Mesendoderm (in vitro differentiated cells): ENCODE measurements around the gene NETO2.
"Not testable (repeated sequence)": the region's sequence is repeated elsewhere in the genome, so short reads cannot be mapped to it uniquely, and the experiment has no call there.

Source experiments
- DNase-seq: peaks from one replicate; pipeline ENCODE4 v3.0.0; 2013
- H2AK5ac ChIP-seq: 2 replicates; pipeline ENCODE4 v1.6.1; 2013; ENCODE audit warnings: low read length, inconsistent platforms
- H2BK120ac ChIP-seq: 2 replicates; pipeline ENCODE4 v1.6.1; 2013; ENCODE audit warnings: low read depth, mild to moderate bottlenecking, low read length, moderate library complexity, mixed read lengths
- H2BK15ac ChIP-seq: replicated peaks from 2 replicates; pipeline ENCODE4 v1.6.1; 2013; ENCODE audit warnings: low read depth, mild to moderate bottlenecking, moderate library complexity
- H2BK5ac ChIP-seq: 2 replicates; pipeline ENCODE4 v1.6.1; 2013; ENCODE audit warnings: low read length, inconsistent platforms
- H3K18ac ChIP-seq: 2 replicates; pipeline ENCODE4 v1.6.1; 2013; ENCODE audit warnings: mild to moderate bottlenecking, low read length, mixed read lengths
- H3K23ac ChIP-seq: one replicate; pipeline ENCODE4 v1.6.1; 2013; ENCODE audit warnings: low read length
- H3K27ac ChIP-seq: 2 replicates; pipeline ENCODE4 v1.5.1; 2013; ENCODE audit warnings: low read depth, mild to moderate bottlenecking, inconsistent platforms, low read length, moderate library complexity
- H3K27me3 ChIP-seq: 2 replicates; pipeline ENCODE4 v1.6.1; 2013; ENCODE audit warnings: low read length, control low read depth, mild to moderate bottlenecking, inconsistent platforms; ENCODE audit not compliant: insufficient read depth, poor library complexity
- H3K36me3 ChIP-seq: 2 replicates; pipeline ENCODE4 v1.6.1; 2013; ENCODE audit warnings: low read length, inconsistent platforms; ENCODE audit not compliant: control insufficient read depth, insufficient read depth
- H3K4ac ChIP-seq: one replicate; pipeline ENCODE4 v1.6.1; 2013; ENCODE audit warnings: low read depth, mild to moderate bottlenecking, low read length, moderate library complexity
- H3K4me1 ChIP-seq: 2 replicates; pipeline ENCODE4 v1.6.1; 2013; ENCODE audit warnings: low read depth, low read length, inconsistent platforms; ENCODE audit not compliant: control insufficient read depth
- H3K4me2 ChIP-seq: 2 replicates; pipeline ENCODE4 v1.6.1; 2013; ENCODE audit warnings: low read length
- H3K4me3 ChIP-seq: 2 replicates; pipeline ENCODE4 v1.5.1; 2013; ENCODE audit warnings: mild to moderate bottlenecking, low read length
- H3K56ac ChIP-seq: one replicate; pipeline ENCODE4 v1.6.1; 2013; ENCODE audit warnings: low read length
- H3K79me1 ChIP-seq: 2 replicates; pipeline ENCODE4 v1.6.1; 2013; ENCODE audit warnings: low read length, inconsistent platforms
- H3K79me2 ChIP-seq: 2 replicates; pipeline ENCODE4 v1.6.1; 2013; ENCODE audit warnings: mild to moderate bottlenecking, low read length; ENCODE audit not compliant: control insufficient read depth, insufficient read depth
- H3K9ac ChIP-seq: 2 replicates; pipeline ENCODE4 v1.6.1; 2013; ENCODE audit warnings: low read length, inconsistent platforms
- H4K5ac ChIP-seq: one replicate; pipeline ENCODE4 v1.6.1; 2013; ENCODE audit warnings: low read length
- H4K8ac ChIP-seq: one replicate; pipeline ENCODE4 v1.6.1; 2013; ENCODE audit warnings: low read depth, mild to moderate bottlenecking, control low read depth, low read length, moderate library complexity
- WGBS: extraction: QIAGEN DNeasy Blood & Tissue Kit; methylation state at CpG from one replicate; pipeline ENCODE4 v1.1.7; 2013; ENCODE audit warnings: low lambda C conversion rate, missing lambda C conversion rate; ENCODE audit not compliant: insufficient coverage; ENCODE audit errors: extremely low coverage; 5-methylcytosine and 5-hydroxymethylcytosine counted together

Gene NETO2

GRCh38 chr16:47060596-47060995, 83.1 kb downstream of the NETO2 start:
- no peaks in the 10 kb centered on the region for H3K79me1 ChIP-seq
- H4K8ac ChIP-seq, result no peak overlapping the region
- H3K4ac ChIP-seq, result no peak overlapping the region
- no peak overlapping the region for H2BK120ac ChIP-seq
- H2BK15ac ChIP-seq, result no peak overlapping the region
- no peak overlapping the region for H2AK5ac ChIP-seq
- no peak overlapping the region for H3K23ac ChIP-seq
- H3K4me3 ChIP-seq, result no peak overlapping the region
- no peak overlapping the region for H3K4me2 ChIP-seq
- H2BK5ac ChIP-seq, result no peak overlapping the region
- no peak overlapping the region for H3K18ac ChIP-seq
- no peaks in the 10 kb centered on the region for H3K79me2 ChIP-seq
- no peaks in the 10 kb centered on the region for H3K27me3 ChIP-seq
- no peak overlapping the region for H3K27ac ChIP-seq
- no CpG with 5 or more reads among the region's 3 CpGs for WGBS
- no peak for DNase-seq
- H3K4me1 ChIP-seq, result no peaks in the 10 kb centered on the region
- no peak overlapping the region for H3K56ac ChIP-seq
- no peaks in the 10 kb centered on the region for H3K36me3 ChIP-seq
- H4K5ac ChIP-seq, result no peak overlapping the region
- no peak overlapping the region for H3K9ac ChIP-seq

GRCh38 chr16:47059991-47060390, 83.8 kb downstream of the NETO2 start:
- Histone ChIP-seq H4K5ac (no peak overlapping the region), H3K27ac (no peak overlapping the region), H3K56ac (no peak overlapping the region), H4K8ac (no peak overlapping the region), H3K79me2 (no peaks in the 10 kb centered on the region), H3K18ac (no peak overlapping the region), H3K79me1 (no peaks in the 10 kb centered on the region), H3K23ac (no peak overlapping the region), H3K4me3 (no peak overlapping the region), H2BK15ac (no peak overlapping the region), H3K4me2 (no peak overlapping the region), H2BK120ac (no peak overlapping the region), H3K4ac (no peak overlapping the region), H3K4me1 (no peaks in the 10 kb centered on the region), H3K27me3 (no peaks in the 10 kb centered on the region), H3K9ac (no peak overlapping the region), H2BK5ac (no peak overlapping the region), H2AK5ac (no peak overlapping the region), H3K36me3 (no peaks in the 10 kb centered on the region)
- no peak for DNase-seq
- WGBS, result no CpG with 5 or more reads among the region's 7 CpGs

GRCh38 chr16:47059130-47059529, 84.6 kb downstream of the NETO2 start:
- not testable (repeated sequence) for H3K27ac ChIP-seq, H3K79me1 ChIP-seq, H3K56ac ChIP-seq, H3K23ac ChIP-seq, H3K27me3 ChIP-seq, H4K8ac ChIP-seq, H3K18ac ChIP-seq, DNase-seq, H2BK15ac ChIP-seq, H2BK5ac ChIP-seq, H3K4me1 ChIP-seq, H2AK5ac ChIP-seq, H4K5ac ChIP-seq, H3K4ac ChIP-seq, H3K4me3 ChIP-seq, H3K36me3 ChIP-seq, H2BK120ac ChIP-seq, H3K9ac ChIP-seq, H3K79me2 ChIP-seq, H3K4me2 ChIP-seq
- no CpG with 5 or more reads among the region's 2 CpGs for WGBS

- H3K18ac ChIP-seq, result no peak overlapping the region
- no peaks in the 10 kb centered on the region for H3K79me2 ChIP-seq
- WGBS, result no CpG with 5 or more reads among the region's 14 CpGs
- H3K79me1 ChIP-seq, result no peaks in the 10 kb centered on the region
- no peak overlapping the region for H3K56ac ChIP-seq
- no peaks in the 10 kb centered on the region for H3K36me3 ChIP-seq
- H3K4me2 ChIP-seq, result no peak overlapping the region
- no peak overlapping the region for H3K23ac ChIP-seq
- no peak overlapping the region for H2BK120ac ChIP-seq
- no peak overlapping the region for H2BK5ac ChIP-seq
- no peaks in the 10 kb centered on the region for H3K4me1 ChIP-seq
- H3K9ac ChIP-seq, result no peak overlapping the region
- DNase-seq, result no peak
- no peak overlapping the region for H4K8ac ChIP-seq
- no peak overlapping the region for H2AK5ac ChIP-seq
- no peak overlapping the region for H3K4ac ChIP-seq
- no peak overlapping the region for H4K5ac ChIP-seq
- no peaks in the 10 kb centered on the region for H3K27me3 ChIP-seq
- no peak overlapping the region for H3K27ac ChIP-seq
- no peak overlapping the region for H3K4me3 ChIP-seq
- no peak overlapping the region for H2BK15ac ChIP-seq
These were observed 85.3 kb downstream of the NETO2 start for GRCh38 chr16:47058295-47059086.

- no peak overlapping the region for H3K4me2 ChIP-seq
- no peaks in the 10 kb centered on the region for H3K4me1 ChIP-seq
- H3K18ac ChIP-seq, result no peak overlapping the region
- no peaks in the 10 kb centered on the region for H3K79me2 ChIP-seq
- WGBS, result no CpG with 5 or more reads among the region's 5 CpGs
- no peak overlapping the region for H3K27ac ChIP-seq
- no peak overlapping the region for H2AK5ac ChIP-seq
- H3K9ac ChIP-seq, result no peak overlapping the region
- no peaks in the 10 kb centered on the region for H3K79me1 ChIP-seq
- H2BK120ac ChIP-seq, result no peak overlapping the region
- H3K27me3 ChIP-seq, result no peaks in the 10 kb centered on the region
- no peak overlapping the region for H3K56ac ChIP-seq
- H4K5ac ChIP-seq, result no peak overlapping the region
- no peak overlapping the region for H3K4me3 ChIP-seq
- no peaks in the 10 kb centered on the region for H3K36me3 ChIP-seq
- H3K23ac ChIP-seq, result no peak overlapping the region
- no peak for DNase-seq
- no peak overlapping the region for H2BK15ac ChIP-seq
- no peak overlapping the region for H3K4ac ChIP-seq
- H2BK5ac ChIP-seq, result no peak overlapping the region
- no peak overlapping the region for H4K8ac ChIP-seq
These were observed 86.1 kb downstream of the NETO2 start for GRCh38 chr16:47057630-47057993.
